GM23248 (cell line): ENCODE results near the gene LIM2. TPM values are rescaled to one million over a fixed set of nuclear protein-coding genes. Genes with fewer than 3 reads are reported as not detected.
"Not testable (repeated sequence)": the region's sequence is repeated elsewhere in the genome, so short reads cannot be mapped to it uniquely, and the experiment has no call there.

Source experiments
- DNase-seq: peaks from one replicate; pipeline ENCODE4 v3.0.0-alpha.2; 2015
- H2AFZ ChIP-seq: fragments of 200-600 bp; sonication (generic); 2 replicates; pipeline ENCODE4 v1.6.1; 2016; ENCODE audit warnings: antibody characterized with exemption
- H3F3A ChIP-seq: fragments of 200-600 bp; sonication (generic); 2 replicates; pipeline ENCODE4 v1.6.1; 2016; ENCODE audit warnings: mild to moderate bottlenecking, antibody characterized with exemption, mixed run types; ENCODE audit not compliant: insufficient read depth
- H3K27ac ChIP-seq: fragments of 200-600 bp; sonication (generic); 2 replicates; pipeline ENCODE4 v1.5.1; 2016; ENCODE audit warnings: mild to moderate bottlenecking
- H3K27me3 ChIP-seq: fragments of 200-600 bp; sonication (generic); replicated peaks from 2 replicates; pipeline ENCODE4 v1.6.1; 2016; ENCODE audit warnings: mild to moderate bottlenecking; ENCODE audit not compliant: insufficient read depth
- H3K36me3 ChIP-seq: fragments of 200-600 bp; sonication (generic); 2 replicates; pipeline ENCODE4 v1.6.1; 2016; ENCODE audit warnings: low read depth, mild to moderate bottlenecking
- H3K4me1 ChIP-seq: fragments of 200-600 bp; sonication (generic); 2 replicates; pipeline ENCODE4 v1.6.1; 2016; ENCODE audit warnings: mild to moderate bottlenecking; ENCODE audit not compliant: insufficient read depth
- H3K4me2 ChIP-seq: fragments of 200-600 bp; sonication (generic); one replicate; pipeline ENCODE4 v1.6.1; 2016; ENCODE audit warnings: mild to moderate bottlenecking; ENCODE audit not compliant: unreplicated experiment
- H3K4me3 ChIP-seq: fragments of 200-600 bp; sonication (generic); 2 replicates; pipeline ENCODE4 v1.5.1; 2016; ENCODE audit warnings: mild to moderate bottlenecking
- H3K79me2 ChIP-seq: fragments of 200-600 bp; sonication (generic); 2 replicates; pipeline ENCODE4 v1.6.1; 2016; ENCODE audit warnings: mild to moderate bottlenecking; ENCODE audit not compliant: insufficient read depth
- H3K9ac ChIP-seq: fragments of 200-600 bp; sonication (generic); 2 replicates; pipeline ENCODE4 v1.6.1; 2016; ENCODE audit warnings: mild to moderate bottlenecking
- H3K9me2 ChIP-seq: fragments of 200-600 bp; sonication (generic); 2 replicates; pipeline ENCODE4 v1.6.1; 2016; ENCODE audit warnings: mixed run types, mild to moderate bottlenecking, moderate library complexity; ENCODE audit not compliant: insufficient read depth
- H3K9me3 ChIP-seq: fragments of 200-600 bp; sonication (generic); one replicate; pipeline ENCODE4 v1.6.1; 2017; ENCODE audit warnings: low read depth
- H4K20me1 ChIP-seq: fragments of 200-600 bp; sonication (generic); 2 replicates; pipeline ENCODE4 v1.6.0; 2016; ENCODE audit not compliant: insufficient read depth
- EZH2 ChIP-seq: fragments of 200-600 bp; sonication (generic); IDR thresholded peaks from 2 replicates; pipeline ENCODE4 v1.6.1; 2018; ENCODE audit warnings: antibody characterized with exemption, mild to moderate bottlenecking; ENCODE audit not compliant: insufficient read depth, poor library complexity, severe bottlenecking
- EZH2phosphoT487 ChIP-seq: fragments of 200-600 bp; sonication (generic); IDR thresholded peaks from 2 replicates; pipeline ENCODE4 v1.6.1; 2018; ENCODE audit warnings: antibody characterized with exemption, moderate library complexity, mild to moderate bottlenecking, low read depth; ENCODE audit not compliant: insufficient read depth
- WGBS, 2 experiments: methylation state at CpG; one replicate each; pipeline ENCODE4 v1.1.6; 2015 to 2017; ENCODE audit warnings: low lambda C conversion rate in 2 of 2, low coverage in 1 of 2; ENCODE audit errors: missing lambda C conversion rate in 2 of 2; 5-methylcytosine and 5-hydroxymethylcytosine counted together
- in situ Hi-C: fragments of 300-500 bp; cut with MboI; formaldehyde crosslinking; loops from 2 replicates; pipeline ENCODE4 v1.15.0; 2020
- polyA plus RNA-seq: library from polyadenylated mRNA; unstranded; fragments of >200 nt; fragmentation: Nextera tagmentation; extraction: Ambion mirVana; gene quantifications from 2 replicates; pipeline ENCODE4 v1.2.1, GENCODE V29; 2016
- total RNA-seq: library from RNA; depleted of rRNA; stranded (reverse); fragments of >200 nt; shearing (Covaris generic); gene quantifications from 2 replicates; pipeline ENCODE4 v1.2.3, GENCODE V29; 2014

The LIM2 gene
- total and polyA plus RNA-seq, 2 experiments from 2014 or later: not detected

DNA sequence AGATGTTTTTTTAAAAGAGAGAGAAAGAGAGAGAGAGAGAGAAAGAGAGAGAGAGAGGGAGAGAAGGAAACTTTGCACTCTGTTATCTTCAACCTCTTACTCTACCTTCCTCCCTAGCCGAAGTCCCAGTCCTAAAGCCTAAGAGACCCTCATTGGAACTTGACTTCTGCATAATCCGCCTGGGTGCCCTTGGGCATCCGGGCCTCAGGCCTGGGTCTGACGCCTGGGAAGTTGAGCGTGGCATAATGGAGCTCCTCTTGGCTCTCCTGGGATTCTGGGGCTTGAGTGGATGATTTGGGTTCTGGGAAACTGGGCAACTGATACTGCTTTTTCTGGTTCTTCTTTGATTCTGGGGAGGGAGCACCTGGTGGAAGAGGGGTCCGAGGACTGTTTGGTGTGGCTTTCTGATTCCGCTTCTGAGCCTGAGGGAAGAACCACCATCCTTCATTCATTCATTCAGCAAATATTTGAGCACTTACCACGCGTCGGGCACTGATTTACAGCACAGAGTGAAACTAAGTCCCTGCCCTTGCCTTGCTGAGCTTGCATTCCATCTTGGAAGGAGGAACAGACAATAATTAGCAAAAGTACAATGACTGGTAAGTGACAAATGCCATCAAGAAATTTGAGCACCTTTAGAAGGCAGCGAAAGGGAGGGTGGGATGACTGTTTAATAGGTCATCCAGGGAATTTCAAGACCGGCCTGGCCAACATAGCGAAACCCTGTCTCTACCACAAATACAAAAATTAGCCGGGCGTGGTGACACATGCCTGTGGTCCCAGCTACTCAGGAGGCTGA, 23.4 kb upstream of the LIM2 start:
- Histone ChIP-seq H3K27me3 (no peaks in the 10 kb centered on the region), H3K9me2 (no peaks in the 10 kb centered on the region), H3K9me3 (no peaks in the 10 kb centered on the region), H3K36me3 (no peaks in the 10 kb centered on the region), H4K20me1 (no peaks in the 10 kb centered on the region), H3K9ac (no peak overlapping the region), H3K4me3 (no peak overlapping the region), H3K4me1 (no peaks in the 10 kb centered on the region), H3F3A (no peaks in the 10 kb centered on the region), H3K79me2 (no peaks in the 10 kb centered on the region), H3K27ac (no peak overlapping the region), H2AFZ (no peak overlapping the region), H3K4me2 (no peak overlapping the region)
- in situ Hi-C loops: no loop called here
- WGBS, 2 experiments: 71 to 74% methylated on average over 15 of the region's 15 CpGs
- DNase-seq: no peak
- no peak for TF ChIP-seq EZH2
- no peak for TF ChIP-seq EZH2phosphoT487

DNA sequence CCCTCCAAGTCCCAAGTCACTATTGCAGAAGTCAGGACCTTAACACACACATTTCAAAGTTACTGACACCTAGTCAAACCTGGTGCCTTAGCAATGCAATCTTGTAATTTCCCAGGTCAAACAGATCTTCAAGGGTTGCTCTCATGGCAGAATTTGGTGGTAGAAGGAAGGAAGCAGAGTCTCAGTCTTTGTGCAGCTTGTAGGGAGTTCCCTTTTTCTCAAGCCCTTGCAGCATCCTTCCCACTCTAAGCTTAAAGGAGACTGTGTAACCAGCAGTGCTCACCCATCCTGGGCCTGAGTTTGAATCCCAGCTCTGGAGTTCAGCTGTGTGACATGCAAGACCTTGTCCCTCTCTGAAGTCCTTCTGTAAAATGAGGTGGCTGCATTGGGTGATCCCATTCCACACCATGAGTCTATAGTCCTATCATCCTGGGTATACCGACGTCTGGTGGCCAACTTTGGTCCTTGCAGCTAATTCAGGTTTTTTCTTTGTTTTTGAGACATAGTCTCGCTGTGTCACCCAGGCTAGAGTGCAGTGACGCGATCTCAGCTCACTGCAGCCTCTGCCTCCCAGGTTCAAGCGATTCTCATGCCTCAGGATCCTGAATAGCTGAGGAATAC, 19.8 kb upstream of the LIM2 start:
- Histone ChIP-seq H3K36me3 (no peaks in the 10 kb centered on the region), H4K20me1 (no peaks in the 10 kb centered on the region), H3K27ac (no peak overlapping the region), H3F3A (no peaks in the 10 kb centered on the region), H3K4me1 (no peaks in the 10 kb centered on the region), H3K4me2 (no peak overlapping the region), H3K27me3 (no peaks in the 10 kb centered on the region), H2AFZ (no peak overlapping the region), H3K4me3 (no peak overlapping the region), H3K9me2 (no peaks in the 10 kb centered on the region), H3K9me3 (no peaks in the 10 kb centered on the region), H3K9ac (no peak overlapping the region), H3K79me2 (no peaks in the 10 kb centered on the region)
- no peak for TF ChIP-seq EZH2phosphoT487
- no peak for TF ChIP-seq EZH2
- DNase-seq: peak; percentile 30
- in situ Hi-C loops: no loop called here
- 66 to 74% methylated on average over 6 of the region's 6 CpGs for WGBS, 2 experiments

DNA sequence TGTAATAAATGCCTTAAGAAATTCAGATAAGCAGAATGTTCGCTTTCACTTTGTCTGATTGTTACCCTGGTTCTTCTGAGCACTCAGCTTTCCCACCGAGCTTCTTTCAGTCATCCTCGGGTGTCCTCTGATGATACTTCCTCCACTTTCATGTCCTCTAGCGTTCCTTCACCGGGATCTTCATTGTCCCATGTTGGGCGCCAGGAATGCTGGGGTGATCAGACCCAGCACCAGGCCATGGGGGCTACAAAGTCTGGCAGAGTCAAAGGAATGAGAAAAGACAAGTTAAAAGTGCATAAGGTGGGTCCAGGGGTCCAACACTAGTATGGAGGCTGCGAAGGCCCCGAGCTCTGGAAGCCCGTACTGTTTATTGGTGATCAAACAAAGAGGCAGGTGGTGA, 14.3 kb upstream of the LIM2 start:
- no peaks in the 10 kb centered on the region for H3K9me2 ChIP-seq
- H3K4me1 ChIP-seq: no peaks in the 10 kb centered on the region
- DNase-seq: no peak
- no peaks in the 10 kb centered on the region for H3K9me3 ChIP-seq
- no peak overlapping the region for H3K4me3 ChIP-seq
- H3F3A ChIP-seq: no peaks in the 10 kb centered on the region
- H4K20me1 ChIP-seq: no peaks in the 10 kb centered on the region
- no peaks in the 10 kb centered on the region for H3K27me3 ChIP-seq
- no peak overlapping the region for H3K9ac ChIP-seq
- TF ChIP-seq EZH2phosphoT487 (no peak), EZH2 (no peak)
- no peak overlapping the region for H2AFZ ChIP-seq
- in situ Hi-C loops: no loop called here
- H3K4me2 ChIP-seq: no peak overlapping the region
- WGBS, 2 experiments: 78 to 80% methylated on average over 9 of the region's 9 CpGs
- no peaks in the 10 kb centered on the region for H3K79me2 ChIP-seq
- no peak overlapping the region for H3K27ac ChIP-seq
- H3K36me3 ChIP-seq: no peaks in the 10 kb centered on the region

DNA sequence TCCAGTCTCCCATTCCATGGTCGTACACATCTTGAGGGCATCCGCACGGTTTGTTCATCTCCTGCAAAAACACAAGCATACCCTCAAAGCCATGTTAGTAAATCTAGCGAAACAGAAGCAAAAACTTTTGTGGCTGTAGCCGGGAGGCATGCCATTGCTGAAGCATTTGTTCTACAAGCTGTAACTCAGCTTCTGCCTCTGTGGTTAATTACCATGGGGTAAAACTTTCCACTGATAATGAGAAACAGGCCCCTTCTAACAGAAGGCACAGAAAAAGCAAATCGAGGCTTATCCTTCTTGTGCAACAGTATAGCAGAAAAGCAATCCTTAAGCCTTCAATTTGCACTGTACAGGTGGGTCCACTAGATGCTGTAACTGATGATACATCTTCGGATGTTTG, 12.2 kb upstream of the LIM2 start:
- WGBS, 2 experiments: 13 to 23% methylated on average over 7 of the region's 7 CpGs
- H3K4me1 ChIP-seq, H3K9ac ChIP-seq, in situ Hi-C loops, H2AFZ ChIP-seq, H3K9me2 ChIP-seq, H3K27ac ChIP-seq, H3F3A ChIP-seq, DNase-seq, H3K36me3 ChIP-seq, H3K4me3 ChIP-seq, H3K79me2 ChIP-seq, H3K9me3 ChIP-seq, H4K20me1 ChIP-seq, H3K4me2 ChIP-seq, H3K27me3 ChIP-seq: not testable (repeated sequence)
